HG03064 (cell line): ENCODE results near the gene IGSF23.

Experiments
- ATAC-seq: cut with Tn5 transposase; IDR thresholded peaks from one replicate; pipeline ENCODE4 v1.9.1; 2021; ENCODE audit warnings: low read depth; ENCODE audit not compliant: unreplicated experiment

IGSF23 gene

GRCh38 chr19:44635581-44636438, 22.4 kb downstream of the IGSF23 start:
- ATAC-seq, result no peak

- no peak for ATAC-seq
Measured at GRCh38 chr19:44636439-44637389, 23.4 kb downstream of the IGSF23 start.

GRCh38 chr19:44637390-44637764, 24.0 kb downstream of the IGSF23 start:
- ATAC-seq, result no peak

- ATAC-seq, result no peak
Measured at GRCh38 chr19:44640518-44640917, 27.2 kb downstream of the IGSF23 start.

GRCh38 chr19:44641501-44642265, 28.3 kb downstream of the IGSF23 start:
- ATAC-seq, result no peak

- no peak for ATAC-seq
Measured at GRCh38 chr19:44642377-44642776, 29.0 kb downstream of the IGSF23 start.

GRCh38 chr19:44643605-44644401, 30.4 kb downstream of the IGSF23 start, which contains the start of gene PVR:
TSS of gene PVR (plus strand) at chr19:44643910. CDS start at chr19:44644097, 187 bp downstream.
- no peak for ATAC-seq

GRCh38 chr19:44644402-44645016, 31.1 kb downstream of the IGSF23 start:
- no peak for ATAC-seq

- ATAC-seq, result no peak
Measured at GRCh38 chr19:44645407-44646048, 32.2 kb downstream of the IGSF23 start.

- ATAC-seq, result no peak
Measured at GRCh38 chr19:44646049-44646416, 32.7 kb downstream of the IGSF23 start.

GRCh38 chr19:44647144-44647543, 33.8 kb downstream of the IGSF23 start:
- ATAC-seq, result no peak

- ATAC-seq, result no peak
Measured at GRCh38 chr19:44648631-44649251, 35.4 kb downstream of the IGSF23 start.

- no peak for ATAC-seq
Measured at GRCh38 chr19:44649578-44650145, 36.3 kb downstream of the IGSF23 start.

GRCh38 chr19:44653343-44653742, 40.0 kb downstream of the IGSF23 start:
- no peak for ATAC-seq

- ATAC-seq, result no peak
Measured at GRCh38 chr19:44653977-44654774, 40.8 kb downstream of the IGSF23 start.

GRCh38 chr19:44657211-44657921, 44.0 kb downstream of the IGSF23 start:
- no peak for ATAC-seq
